ENCODE data around the gene IGF2BP3.

GRCh38 chr7:23514755-23515154 lies 44.5 kb upstream of the IGF2BP3 start:
- no peak for TF ChIP-seq POLR2AphosphoS5 (IDR thresholded peaks at IDR 0.05; ENCODE audit: low read depth, low read length)
- TF ChIP-seq POLR2A (IDR thresholded peaks at IDR 0.05; ENCODE audit: low read depth, low read length): no peak
- TF ChIP-seq TAF1 (IDR thresholded peaks at IDR 0.05; ENCODE audit: low read depth, low read length): no peak
- no peak for TF ChIP-seq SPI1 (IDR thresholded peaks at IDR 0.05; ENCODE audit: low read depth, low read length)
- no peak for TF ChIP-seq POU2F2 (IDR thresholded peaks at IDR 0.05; ENCODE audit: low read depth, low read length)

Data from GM12891 (cell line).